Loucy (cell line): ENCODE data around the gene GNA14.
"Not testable (repeated sequence)": the region's sequence is repeated elsewhere in the genome, so short reads cannot be mapped to it uniquely, and the experiment has no call there.

Experiments
- H2AFZ ChIP-seq: fragments of 200-600 bp; sonication (generic); 2 replicates; pipeline ENCODE4 v1.6.0; 2016; ENCODE audit warnings: antibody characterized with exemption, mild to moderate bottlenecking, low read length, moderate library complexity
- H3F3A ChIP-seq: fragments of 200-600 bp; 2 replicates; pipeline ENCODE4 v1.6.0; 2016; ENCODE audit warnings: antibody characterized with exemption, low read depth, mild to moderate bottlenecking
- H3K27me3 ChIP-seq: fragments of 200-600 bp; sonication (generic); 2 replicates; pipeline ENCODE4 v1.6.1; 2014; ENCODE audit warnings: low read length, mild to moderate bottlenecking; ENCODE audit not compliant: insufficient read depth, poor library complexity, severe bottlenecking
- H3K36me3 ChIP-seq: fragments of 200-600 bp; sonication (generic); 2 replicates; pipeline ENCODE4 v1.6.1; 2016; ENCODE audit warnings: low read length; ENCODE audit not compliant: insufficient read depth
- H3K4me1 ChIP-seq: fragments of 200-600 bp; sonication (generic); 2 replicates; pipeline ENCODE4 v1.5.1; 2014; ENCODE audit warnings: low read length, mild to moderate bottlenecking; ENCODE audit not compliant: insufficient read depth, poor library complexity, severe bottlenecking
- H3K4me2 ChIP-seq: fragments of 200-600 bp; sonication (generic); 2 replicates; pipeline ENCODE4 v1.6.0; 2014; ENCODE audit warnings: antibody characterized with exemption, low read length, low read depth, mild to moderate bottlenecking; ENCODE audit not compliant: poor library complexity, severe bottlenecking
- H3K4me3 ChIP-seq: fragments of 200-600 bp; sonication (generic); 2 replicates; pipeline ENCODE4 v1.5.1; 2014; ENCODE audit warnings: low read length, mild to moderate bottlenecking, mixed read lengths; ENCODE audit not compliant: poor library complexity, severe bottlenecking
- H3K79me2 ChIP-seq: fragments of 200-600 bp; sonication (generic); 2 replicates; pipeline ENCODE4 v1.6.1; 2014; ENCODE audit warnings: low read length; ENCODE audit not compliant: insufficient read depth
- H3K9ac ChIP-seq: fragments of 200-600 bp; sonication (generic); 2 replicates; pipeline ENCODE4 v1.6.0; 2014; ENCODE audit warnings: mild to moderate bottlenecking, low read depth, low read length, moderate library complexity; ENCODE audit not compliant: poor library complexity, severe bottlenecking
- H3K9me2 ChIP-seq: fragments of 200-600 bp; sonication (generic); replicated peaks from 2 replicates; pipeline ENCODE4 v1.6.1; 2016; ENCODE audit warnings: low read depth, low read length, mixed read lengths
- H3K9me3 ChIP-seq: fragments of 200-600 bp; sonication (generic); 2 replicates; pipeline ENCODE4 v1.6.1; 2014; ENCODE audit warnings: mild to moderate bottlenecking, antibody characterized with exemption, low read length, low read depth; ENCODE audit not compliant: insufficient read depth
- H4K20me1 ChIP-seq: fragments of 200-600 bp; sonication (generic); 2 replicates; pipeline ENCODE4 v1.6.0; 2014; ENCODE audit warnings: antibody characterized with exemption, low read length, mild to moderate bottlenecking; ENCODE audit not compliant: insufficient read depth, poor library complexity, severe bottlenecking
- CTCF ChIP-seq: fragments of 200-600 bp; sonication (generic); conservative IDR thresholded peaks from 2 replicates; pipeline ENCODE4 v1.5.1; 2014; ENCODE audit warnings: mild to moderate bottlenecking, antibody characterized with exemption, low read length
- EZH2phosphoT487 ChIP-seq: fragments of 200-600 bp; IDR thresholded peaks from 2 replicates; pipeline ENCODE4 v1.6.1; 2018; ENCODE audit warnings: antibody characterized with exemption, mild to moderate bottlenecking, moderate library complexity, borderline replicate concordance

GNA14 gene

GRCh38 chr9:77402286-77402685 lies 245.8 kb downstream of the GNA14 start:
- H3F3A ChIP-seq: no peaks in the 10 kb centered on the region
- H3K9me2 ChIP-seq: no peaks in the 10 kb centered on the region
- no peak overlapping the region for H3K4me3 ChIP-seq
- no peak for TF ChIP-seq EZH2phosphoT487
- TF ChIP-seq CTCF: no peak
- no peaks in the 10 kb centered on the region for H4K20me1 ChIP-seq
- H3K4me1 ChIP-seq: no peaks in the 10 kb centered on the region
- H3K27me3 ChIP-seq: no peaks in the 10 kb centered on the region
- no peaks in the 10 kb centered on the region for H3K9me3 ChIP-seq
- H3K79me2 ChIP-seq: no peaks in the 10 kb centered on the region
- H3K9ac ChIP-seq: no peak overlapping the region
- H2AFZ ChIP-seq: no peak overlapping the region
- H3K4me2 ChIP-seq: no peak overlapping the region
- peaks cover 6% of the 10 kb centered on the region; the same call in 1 of the 2 replicates for H3K36me3 ChIP-seq

DNA sequence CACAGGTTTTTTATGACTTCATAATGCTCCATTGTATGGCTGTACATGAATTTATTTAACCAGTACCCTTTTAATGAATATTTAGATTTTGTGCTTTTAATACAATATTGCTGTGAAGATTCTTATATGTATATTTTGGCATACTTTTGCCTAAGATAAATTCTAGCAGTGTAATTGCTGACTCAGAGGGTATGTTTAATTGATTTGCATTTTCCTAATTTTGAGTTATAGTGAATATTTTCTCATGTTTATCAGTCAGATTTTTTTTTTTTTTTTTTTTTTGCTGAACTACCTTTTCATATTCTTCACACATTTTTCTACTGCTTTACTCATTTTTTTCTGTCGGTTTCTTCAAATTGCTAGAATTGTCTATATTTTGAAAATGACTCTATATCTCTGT lies 248.2 kb downstream of the GNA14 start:
- Histone ChIP-seq H3K9me3 (no peaks in the 10 kb centered on the region), H2AFZ (no peak overlapping the region), H3K4me1 (no peaks in the 10 kb centered on the region), H3K27me3 (no peaks in the 10 kb centered on the region), H4K20me1 (no peaks in the 10 kb centered on the region), H3K79me2 (no peaks in the 10 kb centered on the region), H3K9me2 (no peaks in the 10 kb centered on the region), H3K4me3 (no peak overlapping the region), H3F3A (no peaks in the 10 kb centered on the region), H3K9ac (no peak overlapping the region), H3K4me2 (no peak overlapping the region), H3K36me3 (no peaks in the 10 kb centered on the region)
- TF ChIP-seq CTCF: no peak
- TF ChIP-seq EZH2phosphoT487: no peak

GRCh38 chr9:77398581-77398980 lies 249.5 kb downstream of the GNA14 start:
- H2AFZ ChIP-seq, H3K27me3 ChIP-seq, H3K79me2 ChIP-seq, H3K9me3 ChIP-seq, H3K4me1 ChIP-seq, H3K36me3 ChIP-seq, H4K20me1 ChIP-seq, H3F3A ChIP-seq, H3K9me2 ChIP-seq, H3K4me2 ChIP-seq, H3K9ac ChIP-seq, H3K4me3 ChIP-seq: not testable (repeated sequence)

GRCh38 chr9:77392328-77392727 lies 255.8 kb downstream of the GNA14 start:
- Histone ChIP-seq H3K4me3 (no peak overlapping the region), H3K9me3 (no peaks in the 10 kb centered on the region), H3K4me2 (no peak overlapping the region), H3K79me2 (no peaks in the 10 kb centered on the region), H3K27me3 (no peaks in the 10 kb centered on the region), H3K9ac (no peak overlapping the region), H3K9me2 (no peaks in the 10 kb centered on the region), H4K20me1 (no peaks in the 10 kb centered on the region), H2AFZ (no peak overlapping the region), H3K36me3 (no peaks in the 10 kb centered on the region), H3F3A (no peaks in the 10 kb centered on the region), H3K4me1 (no peaks in the 10 kb centered on the region)
- TF ChIP-seq EZH2phosphoT487: no peak
- no peak for TF ChIP-seq CTCF
